AG09319 (cell line): ENCODE measurements around the gene SLC4A9.

Experiments used
- DNase-seq: peaks from one replicate; pipeline ENCODE4 v3.0.0-alpha.2; 2010; ENCODE audit warnings: low read depth; ENCODE audit errors: extremely low read depth
- TF ChIP-seq, protein P1 (sequence below): IDR thresholded peaks from 2 replicates; pipeline ENCODE4 v1.5.1; 2011; ENCODE audit warnings: low read depth, mild to moderate bottlenecking, inconsistent platforms, low read length, moderate library complexity

The SLC4A9 gene

DNA sequence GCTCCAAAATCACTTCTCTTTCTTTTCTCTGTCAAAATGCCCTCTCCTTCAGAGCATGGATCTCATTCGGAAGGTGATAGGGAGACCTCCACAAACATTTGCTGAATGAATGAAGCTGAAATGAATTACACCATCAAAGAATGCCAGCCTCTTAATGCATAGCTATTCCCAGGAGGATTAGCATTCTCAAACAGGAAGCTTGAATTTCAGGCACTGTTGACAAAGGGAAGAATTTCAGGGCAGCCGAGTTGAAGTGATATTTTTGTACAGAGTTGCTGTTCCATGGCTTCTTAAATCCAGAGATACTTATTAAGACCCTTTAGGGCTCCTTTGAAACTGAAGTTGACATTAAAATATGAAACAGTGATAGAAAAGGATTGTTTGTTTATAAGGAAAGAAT lies 32.4 kb upstream of the SLC4A9 start:
- TF ChIP-seq, protein P1, sequence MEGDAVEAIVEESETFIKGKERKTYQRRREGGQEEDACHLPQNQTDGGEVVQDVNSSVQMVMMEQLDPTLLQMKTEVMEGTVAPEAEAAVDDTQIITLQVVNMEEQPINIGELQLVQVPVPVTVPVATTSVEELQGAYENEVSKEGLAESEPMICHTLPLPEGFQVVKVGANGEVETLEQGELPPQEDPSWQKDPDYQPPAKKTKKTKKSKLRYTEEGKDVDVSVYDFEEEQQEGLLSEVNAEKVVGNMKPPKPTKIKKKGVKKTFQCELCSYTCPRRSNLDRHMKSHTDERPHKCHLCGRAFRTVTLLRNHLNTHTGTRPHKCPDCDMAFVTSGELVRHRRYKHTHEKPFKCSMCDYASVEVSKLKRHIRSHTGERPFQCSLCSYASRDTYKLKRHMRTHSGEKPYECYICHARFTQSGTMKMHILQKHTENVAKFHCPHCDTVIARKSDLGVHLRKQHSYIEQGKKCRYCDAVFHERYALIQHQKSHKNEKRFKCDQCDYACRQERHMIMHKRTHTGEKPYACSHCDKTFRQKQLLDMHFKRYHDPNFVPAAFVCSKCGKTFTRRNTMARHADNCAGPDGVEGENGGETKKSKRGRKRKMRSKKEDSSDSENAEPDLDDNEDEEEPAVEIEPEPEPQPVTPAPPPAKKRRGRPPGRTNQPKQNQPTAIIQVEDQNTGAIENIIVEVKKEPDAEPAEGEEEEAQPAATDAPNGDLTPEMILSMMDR: no peak
- DNase-seq: no peak

DNA sequence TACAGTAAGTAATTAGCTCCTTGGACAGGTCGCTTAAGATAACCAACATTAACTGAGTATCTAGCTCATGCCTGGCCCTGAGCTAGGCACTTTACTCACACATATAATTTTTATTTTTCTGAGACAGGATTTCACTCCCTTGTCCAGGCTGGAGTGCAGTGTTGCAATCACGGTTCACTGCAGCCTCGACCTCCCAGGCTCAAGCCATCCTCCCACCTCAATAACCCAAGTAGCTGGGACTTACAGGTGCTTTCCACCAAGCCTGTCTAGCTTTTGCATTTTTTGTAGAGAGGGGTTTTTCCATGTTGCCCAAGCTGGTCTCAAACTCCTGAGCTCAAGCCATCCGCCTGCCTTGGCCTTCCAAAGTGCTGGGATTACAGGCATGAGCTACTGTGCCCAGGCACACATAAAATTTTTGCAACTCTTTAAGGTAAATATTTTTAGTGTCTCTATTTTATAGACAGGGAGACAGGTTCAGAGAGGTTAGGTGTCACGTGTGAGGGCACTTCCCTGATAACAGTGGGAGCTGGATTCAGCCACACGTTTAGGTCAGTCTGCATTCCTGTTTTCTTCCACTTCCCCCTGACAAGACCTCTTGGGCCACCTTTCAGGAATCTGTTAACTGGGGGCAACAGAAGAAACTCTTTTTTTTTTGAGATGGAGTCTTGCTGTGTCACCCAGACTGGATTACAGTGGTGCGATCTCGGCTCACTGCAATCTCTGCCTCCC lies 31.8 kb upstream of the SLC4A9 start:
- TF ChIP-seq, protein P1: no peak

DNA sequence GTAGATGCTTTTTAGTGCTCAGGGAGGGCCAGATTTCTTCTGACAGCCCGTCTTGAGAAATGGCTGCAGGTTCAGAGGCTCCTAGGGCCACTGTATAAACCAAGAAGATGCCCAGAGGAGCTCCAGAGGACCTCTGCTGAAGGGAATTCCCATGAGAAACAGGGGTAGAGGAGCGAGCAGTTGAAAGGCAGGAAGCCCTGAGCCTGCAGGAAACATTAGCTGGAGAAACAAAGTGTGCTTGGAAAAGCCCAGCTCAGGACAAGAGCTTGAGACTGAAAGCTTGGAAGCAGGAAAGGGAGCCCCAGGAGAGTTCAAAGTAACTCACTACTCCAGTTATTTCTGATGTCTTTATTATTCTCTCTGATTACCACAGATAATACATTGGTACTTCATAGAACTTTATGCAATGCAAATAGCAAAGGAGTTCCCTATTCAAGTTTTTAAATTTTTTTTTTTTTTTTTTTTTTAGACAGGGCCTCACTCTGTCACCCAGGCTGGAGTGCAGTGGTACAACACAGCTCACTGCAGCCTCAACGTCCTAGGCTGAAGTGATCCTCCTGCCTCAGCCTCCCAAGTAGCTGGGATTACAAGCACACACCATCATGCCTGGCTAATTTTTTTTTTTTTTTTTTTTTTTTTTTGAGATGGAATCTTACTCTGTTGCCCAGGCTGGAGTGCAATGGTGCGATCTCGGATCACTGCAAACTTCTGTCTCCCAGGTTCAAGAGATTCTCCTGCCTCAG lies 30.1 kb upstream of the SLC4A9 start:
- no peak for DNase-seq
- TF ChIP-seq, protein P1: no peak

More for the DNA sequence above, 31.8 kb upstream of the SLC4A9 start:
- DNase-seq: no peak

DNA sequence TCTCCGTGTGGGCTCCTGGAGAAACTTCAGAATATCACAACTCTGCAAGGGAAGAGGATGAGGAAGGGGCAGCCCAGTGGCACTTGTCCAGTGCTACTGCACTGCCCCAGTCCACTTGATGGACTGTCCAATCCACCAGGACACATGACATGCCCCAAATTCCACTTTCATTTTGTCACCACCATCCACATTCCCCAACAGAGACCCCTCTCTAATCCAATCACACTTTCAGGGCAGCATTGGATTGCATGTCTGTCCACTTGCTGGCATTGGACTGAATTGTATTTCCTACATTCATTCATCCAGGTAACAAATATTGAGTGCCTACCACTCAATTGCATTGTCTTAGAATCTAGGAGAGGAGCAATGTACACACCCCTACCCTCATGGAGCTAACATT lies 28.4 kb upstream of the SLC4A9 start:
- TF ChIP-seq, protein P1: no peak
- DNase-seq: no peak

DNA sequence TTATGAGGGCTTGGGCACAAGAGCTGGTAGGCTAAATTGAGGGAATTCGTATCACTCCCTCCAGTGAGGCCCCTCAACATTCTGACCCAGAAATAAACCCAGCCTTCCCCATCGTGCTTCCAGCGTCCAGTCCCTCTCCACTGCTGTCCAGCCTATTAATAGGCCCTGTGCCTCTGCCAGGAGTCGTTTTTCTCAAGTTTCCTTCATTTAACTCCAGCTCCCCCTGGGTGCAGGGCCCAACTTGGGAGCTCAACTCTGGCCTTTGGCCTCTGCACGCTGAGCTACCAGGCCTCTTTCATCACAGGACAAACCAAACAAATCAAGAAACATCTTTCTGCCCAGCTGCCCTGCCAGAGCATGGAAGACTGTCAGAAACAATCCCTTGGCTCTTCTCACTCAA lies 23.6 kb upstream of the SLC4A9 start:
- no peak for DNase-seq
- TF ChIP-seq, protein P1: no peak

DNA sequence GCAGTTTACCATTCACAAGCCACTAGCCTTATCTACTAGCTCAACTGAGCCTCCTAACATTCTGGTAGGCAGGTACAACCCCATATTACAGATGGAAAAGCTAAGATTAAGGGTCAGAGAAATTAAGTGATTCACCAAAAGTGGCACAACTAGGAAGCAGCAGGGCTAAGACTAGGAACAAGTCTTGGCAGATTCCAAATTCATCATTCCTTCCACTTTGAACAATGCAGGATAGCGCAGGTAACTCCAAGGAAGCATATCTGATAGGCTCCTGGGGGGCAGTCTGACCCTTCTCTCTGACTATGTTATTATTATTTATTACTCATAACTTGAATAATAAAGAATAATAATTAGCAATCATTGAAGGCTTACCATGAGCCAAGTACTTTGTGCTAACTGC lies 22.1 kb upstream of the SLC4A9 start:
- TF ChIP-seq, protein P1: no peak
- DNase-seq: no peak

DNA sequence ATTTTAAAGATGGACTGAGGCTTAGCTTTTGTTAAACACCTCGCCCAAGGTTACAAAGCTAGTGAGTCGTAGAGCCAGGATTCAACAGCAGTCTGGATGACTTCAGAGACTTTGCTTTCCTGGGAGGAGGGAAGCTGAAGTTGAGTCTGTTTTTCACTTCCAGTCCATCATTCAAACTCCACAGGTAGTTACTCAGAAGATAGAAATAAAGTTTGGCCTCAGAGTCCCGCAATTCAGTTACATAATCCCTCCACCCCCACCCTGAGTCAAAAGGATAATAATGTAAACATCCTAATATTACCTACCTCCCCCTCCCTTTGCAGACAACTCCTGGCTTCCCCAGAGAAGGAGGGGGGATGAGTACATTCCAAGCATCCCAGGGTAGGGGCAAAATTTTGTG lies 21.7 kb upstream of the SLC4A9 start:
- TF ChIP-seq, protein P1: no peak

More for the DNA sequence above, 21.7 kb upstream of the SLC4A9 start:
- no peak for DNase-seq
